Stimulated activated CD8-positive, alpha-beta memory T cell treated with anti-CD3 and anti-CD28 coated beads, Interleukin-15, amount 100 ng/mL, for 1 hour (primary cell): ENCODE results near the gene GPRC5A.
"Not testable (repeated sequence)": the region's sequence is repeated elsewhere in the genome, so short reads cannot be mapped to it uniquely, and the experiment has no call there.

Experiments used
- DNase-seq: peaks from one replicate; pipeline ENCODE4 v3.0.0-alpha.2; 2020; ENCODE audit warnings: low read depth

The GPRC5A gene, protein sequence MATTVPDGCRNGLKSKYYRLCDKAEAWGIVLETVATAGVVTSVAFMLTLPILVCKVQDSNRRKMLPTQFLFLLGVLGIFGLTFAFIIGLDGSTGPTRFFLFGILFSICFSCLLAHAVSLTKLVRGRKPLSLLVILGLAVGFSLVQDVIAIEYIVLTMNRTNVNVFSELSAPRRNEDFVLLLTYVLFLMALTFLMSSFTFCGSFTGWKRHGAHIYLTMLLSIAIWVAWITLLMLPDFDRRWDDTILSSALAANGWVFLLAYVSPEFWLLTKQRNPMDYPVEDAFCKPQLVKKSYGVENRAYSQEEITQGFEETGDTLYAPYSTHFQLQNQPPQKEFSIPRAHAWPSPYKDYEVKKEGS

GRCh38 chr12:12891080-12891880, at the start of gene GPRC5A:
Gene GPRC5A, plus strand, starts transcription at chr12:12891562. Its CDS starts 16,688 bp downstream, at chr12:12908250.
- no peak for DNase-seq

GRCh38 chr12:12845794-12846243, 45.5 kb upstream of the GPRC5A start:
- no peak for DNase-seq

DNA sequence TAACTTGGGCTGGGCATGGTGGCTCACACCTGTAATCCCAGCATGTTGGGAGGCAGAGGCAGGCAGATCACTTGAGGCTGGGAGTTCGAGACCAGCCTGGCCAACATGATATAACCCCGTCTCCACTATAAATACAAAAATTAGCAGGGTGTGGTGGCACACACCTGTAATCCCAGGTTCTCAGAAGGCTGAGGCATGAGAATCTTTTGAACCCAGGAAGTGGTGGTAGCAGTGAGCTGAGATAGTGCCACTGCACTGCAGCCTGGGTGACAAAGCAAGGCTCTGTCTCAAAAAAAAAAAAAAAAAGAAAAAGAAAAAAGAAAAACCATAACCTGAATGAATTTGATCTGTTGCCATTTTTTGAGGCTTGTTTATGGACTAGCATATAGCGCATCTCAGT, 44.6 kb upstream of the GPRC5A start:
- not testable (repeated sequence) for DNase-seq

DNA sequence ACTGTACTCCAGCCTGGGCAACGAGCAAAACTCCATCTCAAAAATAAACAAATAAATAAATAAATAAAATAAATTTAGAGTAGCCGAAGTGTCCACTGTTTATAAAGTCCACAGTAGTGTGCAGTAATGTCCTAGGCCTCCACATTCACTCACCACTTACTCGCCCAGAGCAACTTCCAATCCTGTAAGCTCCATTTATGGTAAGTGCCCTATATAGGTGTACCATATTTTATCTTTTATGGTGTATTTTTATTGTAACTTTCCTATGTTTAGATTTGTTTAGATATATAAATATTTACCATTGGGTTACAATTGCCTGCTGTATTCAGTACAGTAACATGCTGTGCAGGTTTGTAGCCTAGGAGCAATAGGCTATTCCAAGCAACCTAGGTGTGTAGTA, 37.9 kb upstream of the GPRC5A start:
- no peak for DNase-seq

DNA sequence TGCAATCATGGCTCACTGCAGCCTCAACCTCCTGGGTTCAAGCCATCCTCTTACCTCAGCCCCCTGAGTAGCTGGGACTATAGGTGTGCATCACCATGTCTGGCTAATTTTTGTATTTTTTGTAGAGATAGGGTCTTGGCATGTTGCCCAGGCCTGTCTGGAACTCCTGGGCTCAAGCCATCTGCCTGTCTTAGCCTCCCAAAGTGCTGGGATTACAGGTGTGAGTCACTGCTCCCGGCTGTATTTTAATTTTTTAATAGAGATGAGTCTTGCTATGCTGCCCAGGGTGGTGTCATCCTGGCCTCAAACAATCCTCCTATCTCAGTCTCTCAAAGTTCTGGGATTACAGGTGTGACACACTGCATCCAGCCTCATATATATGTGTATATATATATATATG, 31.7 kb upstream of the GPRC5A start:
- no peak for DNase-seq

DNA sequence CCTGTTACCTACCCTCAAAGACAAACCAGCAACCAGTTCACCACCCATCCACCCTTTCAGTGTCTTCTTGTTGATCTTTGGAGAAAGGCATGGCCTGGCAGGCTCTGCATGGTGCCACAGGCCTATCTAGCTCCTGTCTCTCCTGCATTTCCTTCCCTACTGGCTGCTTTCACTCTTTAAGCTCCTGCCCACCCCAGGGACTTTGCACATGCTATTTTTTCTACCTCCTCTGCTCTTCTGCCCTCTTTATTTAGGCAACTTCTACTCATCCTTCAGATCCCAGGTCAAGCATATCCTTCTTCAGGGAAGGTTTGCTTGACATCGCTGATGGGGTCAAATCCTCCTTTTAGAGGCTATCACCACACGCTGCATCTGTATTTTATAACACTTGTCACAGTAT, 27.1 kb upstream of the GPRC5A start:
- DNase-seq, result no peak

GRCh38 chr12:12868477-12869235, 22.7 kb upstream of the GPRC5A start:
- DNase-seq, result no peak

GRCh38 chr12:12870465-12870864, 20.9 kb upstream of the GPRC5A start:
- no peak for DNase-seq

DNA sequence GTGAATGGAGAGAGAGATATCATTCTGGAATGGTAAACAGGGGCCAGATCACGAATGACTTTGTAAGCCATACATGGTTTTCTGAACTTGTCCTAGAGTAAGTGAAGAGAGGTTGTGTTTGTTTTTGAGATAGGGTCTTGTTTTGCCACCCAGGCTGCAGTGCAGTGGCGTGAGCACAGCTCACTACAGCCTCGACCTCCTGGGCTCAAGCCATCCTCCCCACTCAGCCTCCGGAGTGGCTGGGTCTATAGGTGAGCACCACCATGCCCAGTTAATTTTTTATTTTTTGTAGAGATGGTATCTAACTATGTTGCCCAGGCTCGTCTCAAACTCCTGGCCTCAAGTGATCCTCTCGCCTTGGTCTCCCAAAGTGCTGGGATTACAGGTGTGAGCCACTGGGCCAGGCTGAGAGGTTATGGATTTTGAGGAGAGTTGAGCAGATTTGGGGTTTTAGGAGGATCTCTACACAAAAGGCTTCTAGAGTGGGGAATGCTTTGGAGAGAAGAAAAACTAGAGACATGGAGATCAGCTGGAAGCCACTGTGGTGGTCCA, 19.7 kb upstream of the GPRC5A start:
- no peak for DNase-seq

GRCh38 chr12:12872139-12872933, 19.0 kb upstream of the GPRC5A start:
- no peak for DNase-seq

DNA sequence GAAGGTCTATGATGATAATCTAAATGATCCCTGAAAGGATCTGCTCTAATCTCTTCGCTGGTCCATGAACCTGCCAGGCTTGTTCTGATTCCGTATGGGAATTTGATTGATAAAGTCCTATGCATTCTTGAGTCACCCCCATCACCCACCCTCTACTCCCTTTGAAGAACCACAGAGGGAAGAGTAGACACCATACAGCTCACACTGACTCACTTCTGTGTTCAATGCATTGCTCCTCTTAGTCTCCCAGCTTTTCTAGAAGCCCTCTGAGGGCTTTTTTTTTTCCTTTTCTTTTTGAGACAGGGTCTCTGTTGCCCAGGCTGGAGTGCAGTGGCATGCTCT, 18.5 kb upstream of the GPRC5A start:
- no peak for DNase-seq

DNA sequence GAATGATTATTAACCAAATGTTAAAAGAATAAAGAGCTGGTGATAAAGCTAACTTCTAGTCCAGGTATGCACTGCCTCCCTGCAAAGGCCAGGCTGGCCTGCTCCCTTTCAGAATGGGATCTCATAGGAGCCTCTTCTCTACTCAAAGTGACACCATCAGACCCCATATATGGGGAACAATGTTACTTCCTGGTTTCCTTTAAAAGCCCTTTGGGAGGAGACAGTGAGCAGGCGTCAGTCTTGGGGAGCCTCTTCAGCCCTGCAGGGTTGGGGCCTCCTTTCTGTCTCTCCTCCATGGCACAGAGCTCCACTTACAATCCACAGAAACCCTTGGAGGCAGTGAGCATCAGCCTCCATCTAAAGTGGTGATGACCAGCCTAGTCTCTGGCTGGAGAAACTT, 17.3 kb upstream of the GPRC5A start:
- DNase-seq, result no peak

DNA sequence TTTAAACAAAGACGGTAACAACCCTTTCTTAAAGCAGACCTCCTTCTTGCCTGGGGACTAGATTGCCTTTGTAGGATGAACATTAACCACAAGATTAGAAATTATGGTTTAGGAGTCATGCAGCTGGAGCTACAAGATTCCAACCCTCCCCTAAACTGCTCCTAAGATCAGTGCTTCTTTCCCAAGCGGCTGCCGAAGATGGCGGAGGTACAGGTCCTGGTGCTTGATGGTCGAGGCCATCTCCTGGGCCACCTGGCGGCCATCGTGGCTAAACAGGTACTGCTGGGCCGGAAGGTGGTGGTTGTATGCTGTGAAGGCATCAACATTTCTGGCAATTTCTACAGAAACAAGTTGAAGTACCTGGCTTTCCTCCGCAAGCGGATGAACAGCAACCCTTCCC, 16.1 kb upstream of the GPRC5A start:
- DNase-seq, result not testable (repeated sequence)

DNA sequence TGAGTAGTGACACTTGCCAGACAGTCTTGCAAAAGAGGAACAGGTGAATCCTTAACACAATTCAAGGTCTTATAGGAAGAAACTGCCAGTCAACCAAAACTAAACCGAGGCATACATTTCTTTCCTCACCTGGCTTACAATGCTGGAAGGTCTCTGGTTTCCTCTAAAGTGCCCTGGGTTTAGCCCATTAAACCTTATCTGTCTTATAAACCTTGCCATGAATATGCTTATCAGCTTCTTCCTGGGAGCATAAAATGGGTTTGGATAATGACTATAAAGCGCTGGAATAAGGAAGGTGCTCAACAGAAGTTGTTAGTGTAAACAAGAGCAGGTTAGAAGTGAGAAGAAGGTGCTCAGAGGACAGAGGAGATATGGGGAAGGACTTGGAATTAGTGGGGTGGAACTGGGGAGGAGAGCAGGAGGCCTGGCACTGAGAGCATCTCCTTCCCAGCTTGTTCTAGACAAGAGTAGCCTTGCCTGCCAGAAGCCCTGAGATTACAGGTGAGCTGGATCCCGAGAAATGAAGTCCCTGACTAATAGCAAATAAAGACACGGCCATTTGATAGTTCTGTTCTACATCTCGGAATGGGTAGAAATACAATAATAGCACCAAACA, 14.1 kb upstream of the GPRC5A start:
- no peak for DNase-seq

GRCh38 chr12:12877781-12878455, 13.4 kb upstream of the GPRC5A start:
- DNase-seq, result no peak

DNA sequence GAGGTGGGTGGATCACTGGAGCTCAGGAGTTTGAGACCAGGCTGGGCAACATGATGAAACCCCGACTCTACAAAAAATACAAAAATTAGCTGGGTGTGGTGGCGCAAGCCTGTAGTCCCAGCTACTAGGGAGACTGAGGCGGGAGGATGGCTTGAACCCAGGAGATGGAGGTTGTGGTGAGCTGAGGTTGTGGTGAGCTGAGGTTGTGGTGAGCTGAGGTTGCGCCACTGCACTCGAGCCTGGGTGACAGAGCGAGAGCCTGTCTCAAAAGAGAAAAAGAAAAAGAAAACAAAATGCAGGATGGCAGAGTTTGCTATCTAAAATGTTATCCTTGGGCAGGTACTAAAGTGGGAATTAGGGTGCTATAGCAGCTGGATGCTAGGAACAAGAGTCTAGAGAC, 10.8 kb upstream of the GPRC5A start:
- no peak for DNase-seq

- DNase-seq, result no peak
These were observed 10.0 kb upstream of the GPRC5A start for GRCh38 chr12:12881151-12881909.

DNA sequence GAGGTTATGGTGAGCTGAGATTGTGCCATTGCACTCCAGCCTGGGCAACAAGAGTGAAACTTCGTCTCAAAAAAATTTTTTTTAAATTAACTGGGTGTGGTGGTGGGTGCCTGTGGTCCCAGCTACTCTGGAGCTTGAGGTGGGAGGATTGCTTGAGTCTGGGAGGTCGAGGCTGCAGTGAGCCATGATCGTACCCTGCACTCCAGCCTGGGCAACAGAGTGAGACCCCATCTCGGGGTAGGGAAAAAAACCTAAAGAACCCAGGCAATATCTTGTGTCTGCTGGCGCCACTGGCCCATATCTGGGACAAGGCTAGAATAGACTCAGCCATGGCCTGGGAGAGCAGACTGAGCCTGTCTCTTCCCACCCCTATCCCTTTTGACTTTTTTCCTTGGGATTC, 9.1 kb upstream of the GPRC5A start:
- no peak for DNase-seq

GRCh38 chr12:12883369-12884001, 7.9 kb upstream of the GPRC5A start:
- DNase-seq, result no peak
